ENCODE measurements around the gene VHLL.

Gene VHLL

DNA sequence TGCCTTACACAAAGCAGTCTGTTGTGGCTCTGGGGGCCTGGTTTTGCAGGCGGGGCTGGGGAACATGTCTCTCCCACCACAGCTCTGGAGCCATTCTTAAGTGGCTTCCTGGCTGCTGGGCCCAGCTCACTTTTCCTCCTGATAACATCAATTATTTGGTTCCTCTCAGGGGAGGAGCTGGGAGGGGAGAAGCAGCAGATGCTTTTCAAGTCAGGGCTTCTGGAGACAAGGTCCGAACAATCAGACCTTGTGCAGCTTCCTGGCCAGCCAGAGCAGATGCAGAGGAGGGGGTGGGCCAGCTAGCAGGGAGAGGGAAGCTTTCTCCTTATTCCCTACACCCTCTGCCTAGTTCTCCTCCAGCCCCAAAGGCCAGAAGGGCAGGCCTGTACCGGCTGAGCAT, 47.6 kb downstream of the VHLL start:
- in situ Hi-C loops (cut with MboI; ENCODE audit: low sequenced_read_pairs, unreplicated experiment), result no loop called here
- no peak for DNase-seq (ENCODE audit: low spot score)
- TF ChIP-seq CTCF (IDR thresholded peaks at IDR 0.05; ENCODE audit: borderline replicate concordance, control extremely low read depth, extremely low read depth, insufficient read depth, missing control alignments), result no peak

GRCh38 chr1:156249593-156249992, 49.5 kb downstream of the VHLL start:
- no peak for DNase-seq (ENCODE audit: low spot score)

More at GRCh38 chr1:156249593-156249992, 49.5 kb downstream of the VHLL start:
- in situ Hi-C loops (cut with MboI; ENCODE audit: low sequenced_read_pairs, unreplicated experiment), result no loop called here
- no peak for TF ChIP-seq CTCF (IDR thresholded peaks at IDR 0.05; ENCODE audit: borderline replicate concordance, control extremely low read depth, extremely low read depth, insufficient read depth, missing control alignments)
